ENCODE data around the gene CNIH2. TPM values are rescaled to one million over a fixed set of nuclear protein-coding genes. Genes with fewer than 3 reads are reported as not detected.
A peak's percentile ranks its signal among the peaks of the same experiment; 100 is the strongest.

Gene CNIH2
- total RNA-seq, 1 experiment from 2014 or later, result 12.9 TPM

- ATAC-seq (no peak), DNase-seq (ENCODE audit: low spot score) (no peak)
- TF ChIP-seq ZNF423 (CRISPR knock-in tag; IDR thresholded peaks at IDR 0.05), result no peak
- no peak for TF ChIP-seq JAZF1 (CRISPR knock-in tag; IDR thresholded peaks at IDR 0.05)
- Mint-ChIP-seq H3K36me3 (no peaks in the 10 kb centered on the region), H3K27me3 (ENCODE audit: low read depth) (peaks cover 22% of the 10 kb centered on the region), H3K27ac (no peak overlapping the region), H3K4me1 (peaks cover 25% of the 10 kb centered on the region), H3K4me3 (0 out of 2 replicates have a peak overlapping the region, but pooled peaks have one; percentile 3), H3K9me3 (no peaks in the 10 kb centered on the region)
- POLR2A ChIA-PET, result no interaction called here
- CTCF ChIA-PET, result interaction anchor here (1.4 kb wide), 1 partner anchor 21 kb away, joined by 3 read pairs; no protein-coding TSS in a partner anchor
Measured at GRCh38 chr11:66286699-66287098, 8.7 kb downstream of the CNIH2 start.

DNA sequence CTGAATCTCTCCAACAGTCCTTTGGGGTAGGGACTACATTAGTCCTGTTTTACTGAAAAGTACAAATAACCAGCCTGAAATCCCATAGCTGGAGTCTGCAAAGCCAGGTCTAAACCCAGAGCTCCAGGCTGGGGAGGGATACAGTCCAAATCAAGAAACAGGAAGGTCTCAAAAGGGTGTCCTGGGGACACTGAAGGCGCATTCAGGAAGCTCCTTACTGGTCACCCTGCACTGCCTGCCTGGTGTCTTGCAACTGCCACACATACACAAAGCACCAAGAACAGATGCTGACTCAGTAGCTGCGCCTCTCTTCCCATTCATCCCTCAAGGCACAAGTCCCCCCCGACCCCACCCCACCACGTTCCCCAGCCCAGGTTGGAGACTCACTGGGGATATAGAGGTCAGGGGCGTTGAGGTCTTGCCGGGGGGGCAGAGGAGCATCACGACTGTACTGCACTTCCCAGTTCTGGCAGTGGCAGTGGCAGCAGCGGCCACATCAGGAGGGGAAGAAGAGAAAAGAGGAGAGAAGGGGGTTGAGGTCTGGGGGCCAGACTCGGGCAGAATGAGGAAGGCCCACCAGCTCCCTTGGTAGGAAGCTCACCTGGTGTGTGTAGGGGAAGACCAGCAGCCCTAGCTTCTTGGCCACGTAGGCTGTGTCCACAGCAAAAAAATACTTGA, 9.4 kb downstream of the CNIH2 start:
- POLR2A ChIA-PET, result no interaction called here
- Mint-ChIP-seq H3K27me3 (ENCODE audit: low read depth) (peaks cover 23% of the 10 kb centered on the region), H3K27ac (no peak overlapping the region), H3K4me1 (peaks cover 23% of the 10 kb centered on the region), H3K36me3 (no peaks in the 10 kb centered on the region), H3K4me3 (peak overlapping the region; percentile 96), H3K9me3 (no peaks in the 10 kb centered on the region)
- CTCF ChIA-PET, result interaction anchor here (0.8 to 1.4 kb wide), 2 partner anchors 22 to 65 kb away, joined by 3 read pairs; no protein-coding TSS in a partner anchor
- DNase-seq (ENCODE audit: low spot score) (no peak), ATAC-seq (no peak)
- TF ChIP-seq ATF3 (CRISPR knock-in tag; conservative IDR thresholded peaks at IDR 0.05) (no peak), TCF7 (CRISPR knock-in tag; IDR thresholded peaks at IDR 0.05; ENCODE audit: low read depth) (no peak), AR (CRISPR knock-in tag; IDR thresholded peaks at IDR 0.05) (no peak), HMGA2 (CRISPR knock-in tag; IDR thresholded peaks at IDR 0.05) (no peak), GTF2I (CRISPR knock-in tag; conservative IDR thresholded peaks at IDR 0.05) (no peak), ZNF425 (CRISPR knock-in tag; conservative IDR thresholded peaks at IDR 0.05) (no peak), ATF2 (CRISPR knock-in tag; IDR thresholded peaks at IDR 0.05; ENCODE audit: borderline replicate concordance, low read depth) (no peak), ZNF317 (CRISPR knock-in tag; IDR thresholded peaks at IDR 0.05; ENCODE audit: borderline replicate concordance, low read depth) (no peak), NFE2L1 (CRISPR knock-in tag; IDR thresholded peaks at IDR 0.05) (no peak), ZNF232 (CRISPR knock-in tag; IDR thresholded peaks at IDR 0.05) (no peak), PRRX2 (CRISPR knock-in tag; IDR thresholded peaks at IDR 0.05) (no peak), TEAD1 (CRISPR knock-in tag; IDR thresholded peaks at IDR 0.05) (no peak), FOXJ3 (CRISPR knock-in tag; IDR thresholded peaks at IDR 0.05; ENCODE audit: borderline replicate concordance) (no peak), CTCF (IDR thresholded peaks at IDR 0.05) (no peak)
- TF ChIP-seq, protein P1, sequence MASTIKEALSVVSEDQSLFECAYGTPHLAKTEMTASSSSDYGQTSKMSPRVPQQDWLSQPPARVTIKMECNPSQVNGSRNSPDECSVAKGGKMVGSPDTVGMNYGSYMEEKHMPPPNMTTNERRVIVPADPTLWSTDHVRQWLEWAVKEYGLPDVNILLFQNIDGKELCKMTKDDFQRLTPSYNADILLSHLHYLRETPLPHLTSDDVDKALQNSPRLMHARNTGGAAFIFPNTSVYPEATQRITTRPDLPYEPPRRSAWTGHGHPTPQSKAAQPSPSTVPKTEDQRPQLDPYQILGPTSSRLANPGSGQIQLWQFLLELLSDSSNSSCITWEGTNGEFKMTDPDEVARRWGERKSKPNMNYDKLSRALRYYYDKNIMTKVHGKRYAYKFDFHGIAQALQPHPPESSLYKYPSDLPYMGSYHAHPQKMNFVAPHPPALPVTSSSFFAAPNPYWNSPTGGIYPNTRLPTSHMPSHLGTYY (CRISPR knock-in tag; IDR thresholded peaks at IDR 0.05), result no peak
- TF ChIP-seq, protein P2, sequence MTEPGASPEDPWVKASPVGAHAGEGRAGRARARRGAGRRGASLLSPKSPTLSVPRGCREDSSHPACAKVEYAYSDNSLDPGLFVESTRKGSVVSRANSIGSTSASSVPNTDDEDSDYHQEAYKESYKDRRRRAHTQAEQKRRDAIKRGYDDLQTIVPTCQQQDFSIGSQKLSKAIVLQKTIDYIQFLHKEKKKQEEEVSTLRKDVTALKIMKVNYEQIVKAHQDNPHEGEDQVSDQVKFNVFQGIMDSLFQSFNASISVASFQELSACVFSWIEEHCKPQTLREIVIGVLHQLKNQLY (CRISPR knock-in tag; IDR thresholded peaks at IDR 0.05), result no peak
- TF ChIP-seq, protein P3, sequence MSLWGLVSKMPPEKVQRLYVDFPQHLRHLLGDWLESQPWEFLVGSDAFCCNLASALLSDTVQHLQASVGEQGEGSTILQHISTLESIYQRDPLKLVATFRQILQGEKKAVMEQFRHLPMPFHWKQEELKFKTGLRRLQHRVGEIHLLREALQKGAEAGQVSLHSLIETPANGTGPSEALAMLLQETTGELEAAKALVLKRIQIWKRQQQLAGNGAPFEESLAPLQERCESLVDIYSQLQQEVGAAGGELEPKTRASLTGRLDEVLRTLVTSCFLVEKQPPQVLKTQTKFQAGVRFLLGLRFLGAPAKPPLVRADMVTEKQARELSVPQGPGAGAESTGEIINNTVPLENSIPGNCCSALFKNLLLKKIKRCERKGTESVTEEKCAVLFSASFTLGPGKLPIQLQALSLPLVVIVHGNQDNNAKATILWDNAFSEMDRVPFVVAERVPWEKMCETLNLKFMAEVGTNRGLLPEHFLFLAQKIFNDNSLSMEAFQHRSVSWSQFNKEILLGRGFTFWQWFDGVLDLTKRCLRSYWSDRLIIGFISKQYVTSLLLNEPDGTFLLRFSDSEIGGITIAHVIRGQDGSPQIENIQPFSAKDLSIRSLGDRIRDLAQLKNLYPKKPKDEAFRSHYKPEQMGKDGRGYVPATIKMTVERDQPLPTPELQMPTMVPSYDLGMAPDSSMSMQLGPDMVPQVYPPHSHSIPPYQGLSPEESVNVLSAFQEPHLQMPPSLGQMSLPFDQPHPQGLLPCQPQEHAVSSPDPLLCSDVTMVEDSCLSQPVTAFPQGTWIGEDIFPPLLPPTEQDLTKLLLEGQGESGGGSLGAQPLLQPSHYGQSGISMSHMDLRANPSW (CRISPR knock-in tag; conservative IDR thresholded peaks at IDR 0.05; ENCODE audit: low read depth), result no peak

Data from WTC11 (cell line).